CD14-positive monocyte (primary cell): ENCODE data around the gene TTBK1. TPM values are rescaled to one million over a fixed set of nuclear protein-coding genes. Genes with fewer than 3 reads are reported as not detected.

ENCODE experiments used
- DNase-seq, 3 donors: peaks; one replicate each; pipeline ENCODE4 v3.0.0-alpha.2; 2011 to 2022
- H2AFZ ChIP-seq: 2 replicates; pipeline ENCODE4 v1.6.0; 2012; ENCODE audit warnings: mild to moderate bottlenecking, low read depth, low read length, inconsistent platforms; ENCODE audit not compliant: insufficient read depth, poor library complexity, severe bottlenecking
- H3K27ac ChIP-seq, 2 donors: 1 replicate in 1 of 2; 2 replicates in 1 of 2; pipeline ENCODE4 v1.5.1; 2012 to 2013; ENCODE audit warnings: low read length in 2 of 2, control low read depth in 1 of 2, inconsistent platforms in 1 of 2, low read depth in 1 of 2, mild to moderate bottlenecking in 1 of 2
- H3K27me3 ChIP-seq, 2 donors: one replicate each; pipeline versions ENCODE4 v1.6.0 to v1.6.1; 2011 to 2013; ENCODE audit warnings: low read length in 2 of 2; ENCODE audit not compliant: control insufficient read depth in 2 of 2, insufficient read depth in 2 of 2
- H3K36me3 ChIP-seq, 2 donors: replicated peaks in 1 of 2; 1 replicate in 1 of 2; 2 replicates in 1 of 2; pipeline versions ENCODE4 v1.5.1 to v1.6.1; 2012 to 2013; ENCODE audit warnings: low read length in 2 of 2, control low read depth in 1 of 2, inconsistent platforms in 1 of 2, mild to moderate bottlenecking in 1 of 2; ENCODE audit not compliant: insufficient read depth in 2 of 2, control insufficient read depth in 1 of 2
- H3K4me1 ChIP-seq, 2 donors: 1 replicate in 1 of 2; 2 replicates in 1 of 2; pipeline versions ENCODE4 v1.5.1 to v1.6.1; 2012 to 2013; ENCODE audit warnings: low read length in 2 of 2, control low read depth in 1 of 2, inconsistent platforms in 1 of 2, mild to moderate bottlenecking in 1 of 2, moderate library complexity in 1 of 2; ENCODE audit not compliant: insufficient read depth in 2 of 2, control insufficient read depth in 1 of 2
- H3K4me2 ChIP-seq: replicated peaks from 2 replicates; pipeline ENCODE3; 2012; ENCODE audit warnings: low read length, moderate library complexity, mild to moderate bottlenecking; ENCODE audit not compliant: poor library complexity, severe bottlenecking; ENCODE audit errors: extremely low read depth
- H3K4me3 ChIP-seq, 3 experiments: fragments of 200-600 bp in 1 of 3; sonication (generic) in 1 of 3; replicated peaks in 1 of 3; 1 replicate in 2 of 3; 2 replicates in 1 of 3; pipeline ENCODE4 v1.5.1; 2011 to 2013; ENCODE audit warnings: low read length in 3 of 3, mild to moderate bottlenecking in 3 of 3, control low read depth in 2 of 3, low read depth in 2 of 3, inconsistent platforms in 1 of 3, moderate library complexity in 1 of 3
- H3K79me2 ChIP-seq: 2 replicates; pipeline ENCODE4 v1.6.0; 2012; ENCODE audit warnings: mild to moderate bottlenecking, control low read depth, inconsistent platforms, low read length, moderate library complexity; ENCODE audit not compliant: insufficient read depth
- H3K9ac ChIP-seq: 2 replicates; pipeline ENCODE4 v1.6.0; 2017; ENCODE audit warnings: low read length, mild to moderate bottlenecking; ENCODE audit not compliant: insufficient read depth, poor library complexity, severe bottlenecking
- H3K9me3 ChIP-seq, 2 donors: replicated peaks in 1 of 2; 1 replicate in 1 of 2; 2 replicates in 1 of 2; pipeline versions ENCODE4 v1.5.1 to v1.6.1; 2012 to 2013; ENCODE audit warnings: low read length in 2 of 2, control low read depth in 1 of 2; ENCODE audit not compliant: control insufficient read depth in 1 of 2, insufficient read depth in 1 of 2
- H4K20me1 ChIP-seq: 2 replicates; pipeline ENCODE4 v1.6.0; 2012; ENCODE audit warnings: mild to moderate bottlenecking, low read length, control low read depth, moderate library complexity; ENCODE audit not compliant: insufficient read depth
- H3K27ac Mint-ChIP-seq, 7 donors: one replicate each; pipeline ENCODE4 v1.8.0; 2020; ENCODE audit warnings: mild to moderate bottlenecking in 7 of 7, mixed read lengths in 7 of 7, moderate library complexity in 6 of 7, inconsistent platforms in 2 of 7
- H3K27me3 Mint-ChIP-seq, 3 donors: one replicate each; pipeline ENCODE4 v1.8.0; 2021 to 2022; ENCODE audit warnings: low read depth in 3 of 3, mild to moderate bottlenecking in 3 of 3, mixed read lengths in 3 of 3, moderate library complexity in 3 of 3, inconsistent platforms in 1 of 3
- H3K36me3 Mint-ChIP-seq, 2 donors: one replicate each; pipeline ENCODE4 v1.8.0; 2020; ENCODE audit warnings: mixed read lengths in 2 of 2, inconsistent platforms in 1 of 2, mild to moderate bottlenecking in 1 of 2
- H3K4me1 Mint-ChIP-seq: one replicate; pipeline ENCODE4 v1.8.0; 2020; ENCODE audit warnings: mild to moderate bottlenecking, mixed read lengths
- H3K4me3 Mint-ChIP-seq, 2 donors: one replicate each; pipeline ENCODE4 v1.8.0; 2020; ENCODE audit warnings: mild to moderate bottlenecking in 2 of 2, mixed read lengths in 2 of 2, moderate library complexity in 1 of 2
- H3K9me3 Mint-ChIP-seq, 7 donors: one replicate each; pipeline ENCODE4 v1.8.0; 2020 to 2022; ENCODE audit warnings: mixed read lengths in 7 of 7, mild to moderate bottlenecking in 6 of 7, moderate library complexity in 6 of 7, inconsistent platforms in 2 of 7
- WGBS: methylation state at CpG from one replicate; pipeline ENCODE4 v1.1.5; 2013; ENCODE audit warnings: missing lambda C conversion rate; ENCODE audit not compliant: insufficient coverage; 5-methylcytosine and 5-hydroxymethylcytosine counted together
- intact Hi-C, 2 donors: fragments of 100-400 bp; cut with micrococcal nuclease; formaldehyde crosslinking; loops; one replicate each; pipeline versions ENCODE4 v1.15.0 to v1.15.1; 2023
- polyA plus RNA-seq, 3 donors: library from polyadenylated mRNA; depleted of rRNA in 1 of 3; unstranded in 2 of 3; stranded (reverse) in 1 of 3; fragments of 300-500 nt in 2 of 3; fragments of >200 nt in 1 of 3; fragmentation: Illumina TruSeq in 2 of 3; gene quantifications; 1 replicate in 2 of 3; 2 replicates in 1 of 3; pipeline ENCODE4 v1.2.3, GENCODE V29; 2012 to 2021
- TF ChIP-seq, protein P1 (sequence below): fragments of 200-600 bp; IDR thresholded peaks from one replicate; pipeline ENCODE4 v1.8.0; 2022; ENCODE audit warnings: antibody characterized with exemption, mild to moderate bottlenecking

Gene TTBK1
- polyA plus RNA-seq, 3 donors, result not detected

DNA sequence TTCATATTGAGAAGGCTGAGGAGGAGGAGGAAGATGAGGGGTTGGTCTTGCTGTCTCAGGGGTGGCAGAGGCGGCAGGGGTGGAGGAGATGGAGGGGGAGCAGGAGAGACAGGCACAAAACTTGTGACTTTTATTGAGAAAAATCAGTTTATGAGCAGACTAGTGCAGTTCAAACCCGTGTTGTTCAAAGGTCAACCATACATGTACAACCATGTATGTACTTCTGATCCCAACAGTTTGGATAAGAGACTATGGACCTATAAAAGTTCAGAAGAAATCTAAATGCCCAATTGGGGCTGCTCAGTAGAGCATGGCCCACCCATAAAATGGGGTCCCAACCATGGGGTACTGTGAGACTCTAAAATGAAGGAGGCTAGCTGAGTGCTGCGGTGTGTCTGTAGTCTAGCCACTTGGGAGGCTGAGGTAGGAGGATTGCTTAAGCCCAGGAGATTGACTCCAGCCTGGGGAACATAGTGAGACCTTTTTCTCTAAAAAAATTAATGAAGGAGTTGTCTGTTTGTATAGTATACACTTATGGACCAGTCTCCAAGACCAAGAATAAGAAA lies 47.1 kb downstream of the TTBK1 start:
- no peak overlapping the region for H3K27ac ChIP-seq
- H4K20me1 ChIP-seq, result no peaks in the 10 kb centered on the region
- Mint-ChIP-seq H3K36me3 (no peaks in the 10 kb centered on the region), H3K4me3 (no peak overlapping the region), H3K27me3 (peaks cover 10 to 24% (median 16%) of the 10 kb centered on the region in 3 donors), H3K4me1 (no peaks in the 10 kb centered on the region), H3K27ac (no peak overlapping the region), H3K9me3 (peaks cover 0 to 4% (median 0%) of the 10 kb centered on the region in 7 donors)
- no peak overlapping the region for H3K4me2 ChIP-seq
- H3K36me3 ChIP-seq, result no peaks in the 10 kb centered on the region
- H3K4me1 ChIP-seq, result no peaks in the 10 kb centered on the region
- peaks cover 0 to 16% of the 10 kb centered on the region in 2 donors for H3K27me3 ChIP-seq
- H3K4me3 ChIP-seq, result no peak overlapping the region
- H2AFZ ChIP-seq, result no peak overlapping the region
- intact Hi-C loops, result no loop called here
- no peaks in the 10 kb centered on the region for H3K79me2 ChIP-seq
- no peak for DNase-seq
- no peak overlapping the region for H3K9ac ChIP-seq
- H3K9me3 ChIP-seq, result no peaks in the 10 kb centered on the region
- TF ChIP-seq, protein P1, sequence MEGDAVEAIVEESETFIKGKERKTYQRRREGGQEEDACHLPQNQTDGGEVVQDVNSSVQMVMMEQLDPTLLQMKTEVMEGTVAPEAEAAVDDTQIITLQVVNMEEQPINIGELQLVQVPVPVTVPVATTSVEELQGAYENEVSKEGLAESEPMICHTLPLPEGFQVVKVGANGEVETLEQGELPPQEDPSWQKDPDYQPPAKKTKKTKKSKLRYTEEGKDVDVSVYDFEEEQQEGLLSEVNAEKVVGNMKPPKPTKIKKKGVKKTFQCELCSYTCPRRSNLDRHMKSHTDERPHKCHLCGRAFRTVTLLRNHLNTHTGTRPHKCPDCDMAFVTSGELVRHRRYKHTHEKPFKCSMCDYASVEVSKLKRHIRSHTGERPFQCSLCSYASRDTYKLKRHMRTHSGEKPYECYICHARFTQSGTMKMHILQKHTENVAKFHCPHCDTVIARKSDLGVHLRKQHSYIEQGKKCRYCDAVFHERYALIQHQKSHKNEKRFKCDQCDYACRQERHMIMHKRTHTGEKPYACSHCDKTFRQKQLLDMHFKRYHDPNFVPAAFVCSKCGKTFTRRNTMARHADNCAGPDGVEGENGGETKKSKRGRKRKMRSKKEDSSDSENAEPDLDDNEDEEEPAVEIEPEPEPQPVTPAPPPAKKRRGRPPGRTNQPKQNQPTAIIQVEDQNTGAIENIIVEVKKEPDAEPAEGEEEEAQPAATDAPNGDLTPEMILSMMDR, result no peak
- 33% methylated on average over 2 of the region's 3 CpGs for WGBS

GRCh38 chr6:43290905-43291355 lies 47.6 kb downstream of the TTBK1 start:
- intact Hi-C loops, result no loop called here
- H3K36me3 Mint-ChIP-seq, result no peaks in the 10 kb centered on the region
- H3K4me1 ChIP-seq, result no peaks in the 10 kb centered on the region
- H3K4me1 Mint-ChIP-seq, result no peaks in the 10 kb centered on the region
- no peak overlapping the region for H3K9ac ChIP-seq
- H3K79me2 ChIP-seq, result no peaks in the 10 kb centered on the region
- H3K4me3 Mint-ChIP-seq, result no peak overlapping the region
- peaks cover 0 to 11% of the 10 kb centered on the region in 2 donors for H3K27me3 ChIP-seq
- H3K4me2 ChIP-seq, result no peak overlapping the region
- peaks cover 5 to 21% (median 11%) of the 10 kb centered on the region in 3 donors for H3K27me3 Mint-ChIP-seq
- TF ChIP-seq, protein P1, result no peak
- H3K27ac Mint-ChIP-seq, result no peak overlapping the region
- no peaks in the 10 kb centered on the region for H3K36me3 ChIP-seq
- peaks cover 0 to under 1% (median 0%) of the 10 kb centered on the region in 7 donors for H3K9me3 Mint-ChIP-seq
- no peaks in the 10 kb centered on the region for H4K20me1 ChIP-seq
- 94% methylated on average over 4 of the region's 6 CpGs for WGBS
- H3K9me3 ChIP-seq, result no peaks in the 10 kb centered on the region
- H3K4me3 ChIP-seq, result no peak overlapping the region
- H2AFZ ChIP-seq, result no peak overlapping the region
- DNase-seq, result no peak
- H3K27ac ChIP-seq, result no peak overlapping the region
